GM18507 (cell line): ENCODE results near the gene PYDC1.
"Not testable (repeated sequence)": the region's sequence is repeated elsewhere in the genome, so short reads cannot be mapped to it uniquely, and the experiment has no call there.

Source experiments
- DNase-seq: peaks from one replicate; pipeline ENCODE4 v3.0.0; 2011; ENCODE audit warnings: low read depth; ENCODE audit not compliant: insufficient read length; ENCODE audit errors: extremely low spot score
- FAIRE-seq: peaks from 2 replicates; lab custom pipeline; 2011; peaks lifted over from hg19 to GRCh38; lab: Jason Lieb, UNC

PYDC1 gene

DNA sequence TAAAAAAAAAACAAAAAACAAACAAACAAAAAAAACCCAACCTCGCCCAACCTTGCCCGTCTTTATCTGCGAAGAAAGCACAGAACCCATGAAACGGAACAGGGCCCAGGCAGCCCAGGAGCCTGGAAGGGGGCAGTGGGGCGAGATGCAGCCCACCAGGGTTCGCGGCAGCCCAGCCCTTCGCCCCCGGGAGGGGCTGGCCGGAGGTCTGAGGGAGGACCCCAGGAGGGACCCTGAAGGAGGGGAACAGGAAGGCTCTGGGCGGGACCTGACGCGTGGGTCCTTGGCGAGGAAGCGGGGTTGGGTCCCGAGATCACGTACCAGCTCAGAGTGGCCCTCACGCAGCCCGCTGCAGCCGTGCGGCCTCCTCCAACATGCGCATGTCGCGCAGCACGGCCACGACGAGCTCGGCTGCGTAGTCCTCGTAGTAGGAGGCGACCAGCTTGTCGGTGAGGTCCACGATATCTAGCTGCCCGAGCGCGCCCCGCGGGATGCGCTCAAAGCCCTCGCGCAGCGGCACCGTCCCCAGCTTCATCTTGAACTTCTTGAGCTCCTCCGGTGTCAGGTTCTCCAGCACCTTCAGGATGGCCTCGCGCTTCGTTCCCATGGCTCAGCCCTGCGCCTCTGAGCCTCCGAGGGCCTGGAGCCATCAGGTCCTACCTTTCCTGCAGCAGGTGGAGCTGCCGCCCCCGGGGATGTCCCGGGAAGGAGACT is at the start of gene PYDC1:
PYDC1 (minus strand) TSS at position 714 of the 714 bp plus-strand sequence; CDS start at position 607, 107 bp downstream.
- FAIRE-seq: no peak

DNA sequence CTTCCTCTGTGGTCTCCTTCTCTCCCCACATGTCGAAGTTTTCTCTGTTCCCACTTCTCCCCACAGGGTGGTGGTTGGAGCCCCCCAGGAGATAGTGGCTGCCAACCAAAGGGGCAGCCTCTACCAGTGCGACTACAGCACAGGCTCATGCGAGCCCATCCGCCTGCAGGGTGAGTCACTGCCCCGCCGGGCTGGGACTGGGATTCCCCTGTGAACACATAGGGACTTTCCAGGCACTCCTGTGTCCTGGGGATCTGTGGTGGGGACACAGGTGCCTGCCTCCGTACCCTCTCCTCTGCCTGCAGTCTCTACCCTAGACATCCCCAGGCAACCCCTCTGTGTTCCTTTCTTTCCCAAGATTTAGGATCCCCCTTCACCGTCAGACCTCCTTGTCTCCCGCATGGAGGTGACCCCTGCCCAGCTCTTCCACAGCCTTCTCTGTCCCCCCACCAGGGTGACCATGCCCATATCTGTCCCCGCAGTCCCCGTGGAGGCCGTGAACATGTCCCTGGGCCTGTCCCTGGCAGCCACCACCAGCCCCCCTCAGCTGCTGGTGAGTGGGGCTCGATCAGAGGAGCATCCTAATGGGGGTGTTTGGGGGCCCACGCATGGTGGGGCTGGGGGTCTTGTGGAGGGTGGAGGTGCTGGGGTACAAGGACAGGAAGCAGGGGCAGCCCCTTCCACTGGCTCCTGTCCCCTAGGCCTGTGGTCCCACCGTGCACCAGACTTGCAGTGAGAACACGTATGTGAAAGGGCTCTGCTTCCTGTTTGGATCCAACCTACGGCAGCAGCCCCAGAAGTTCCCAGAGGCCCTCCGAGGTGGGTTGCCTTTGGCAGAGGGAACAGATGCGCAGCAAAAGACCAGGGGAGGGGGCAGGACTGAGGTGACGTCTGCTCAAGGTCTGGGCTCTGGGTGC is 48.7 kb upstream of the PYDC1 start:
- DNase-seq (peak; percentile 56), FAIRE-seq (peak; percentile 86)

More for the DNA sequence above, at the start of gene PYDC1:
- DNase-seq: no peak

DNA sequence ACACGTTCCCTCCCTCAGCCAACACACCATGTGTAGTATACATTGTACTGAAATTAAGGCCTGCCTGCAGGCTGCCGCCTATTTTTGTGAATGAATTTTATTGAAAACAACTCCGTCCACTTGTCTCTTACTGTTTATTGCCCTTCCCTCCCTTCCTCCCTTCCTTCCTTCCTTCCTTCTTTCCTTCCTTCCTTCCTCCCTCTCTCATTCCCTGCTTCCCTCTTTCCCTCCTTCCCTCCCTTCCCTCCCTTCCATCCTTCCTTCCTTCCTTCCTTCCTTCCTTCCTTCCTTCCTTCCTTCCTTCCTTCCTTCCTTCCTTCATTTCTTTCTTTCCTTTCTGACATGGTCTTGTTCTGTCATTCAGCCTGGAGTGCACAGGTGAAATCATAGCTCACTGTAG is 45.1 kb upstream of the PYDC1 start:
- DNase-seq (no peak), FAIRE-seq (no peak)

DNA sequence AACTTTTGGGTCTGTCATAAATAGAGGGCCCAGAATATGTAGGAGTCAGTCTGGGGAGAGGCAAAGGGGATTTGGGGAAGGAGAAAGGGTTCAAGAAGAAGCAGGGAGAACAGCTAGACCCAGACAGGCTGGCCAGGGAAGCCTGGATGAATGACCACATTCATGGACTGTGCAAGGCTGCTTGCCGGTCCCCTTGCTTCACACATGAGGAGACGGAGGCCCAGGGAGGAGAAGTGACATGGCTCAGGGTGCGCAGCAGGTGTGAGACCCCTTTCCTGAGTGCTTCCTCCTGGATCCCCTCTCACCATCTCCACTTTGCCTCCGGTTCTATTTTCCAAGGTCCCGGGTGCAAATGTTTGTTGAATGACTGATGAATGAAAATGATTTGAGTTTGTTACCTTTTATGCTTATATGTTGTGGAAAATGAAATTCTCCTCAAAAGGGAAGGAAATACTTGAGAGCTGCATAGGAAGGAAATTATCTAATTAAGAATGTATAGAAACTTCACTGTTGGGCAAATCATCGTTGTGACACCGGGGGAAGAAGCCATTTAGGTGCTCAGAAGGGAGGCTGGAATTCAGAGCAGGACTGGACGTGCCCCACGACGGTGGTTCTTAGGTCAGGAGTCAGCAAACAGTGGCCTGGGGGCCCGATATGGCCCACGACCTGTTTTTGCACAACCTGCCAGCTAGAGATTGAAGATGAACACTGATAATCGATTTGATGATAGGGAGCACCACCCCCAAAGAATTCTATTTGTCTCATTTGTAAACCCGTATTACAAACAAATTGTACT is 43.4 kb upstream of the PYDC1 start:
- DNase-seq (no peak), FAIRE-seq (no peak)

DNA sequence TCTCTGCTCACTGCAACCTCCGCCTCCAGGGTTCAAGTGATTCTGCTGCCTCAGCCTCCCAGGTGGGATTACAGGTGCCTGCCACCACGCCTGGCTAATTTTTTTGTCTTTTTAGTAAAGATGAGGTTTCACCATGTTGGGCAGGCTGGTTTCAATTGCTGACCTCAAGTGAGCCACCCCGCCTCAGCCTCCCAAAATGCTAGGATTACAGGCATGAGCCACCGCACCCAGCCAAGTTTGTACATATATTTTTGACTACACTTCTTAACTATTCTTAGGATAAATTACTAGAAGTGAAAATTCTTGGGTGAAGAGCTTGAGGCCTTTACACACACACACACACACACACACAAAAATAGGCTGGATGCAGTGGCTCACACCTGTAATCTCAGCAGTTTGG is 41.4 kb upstream of the PYDC1 start:
- FAIRE-seq: no peak

DNA sequence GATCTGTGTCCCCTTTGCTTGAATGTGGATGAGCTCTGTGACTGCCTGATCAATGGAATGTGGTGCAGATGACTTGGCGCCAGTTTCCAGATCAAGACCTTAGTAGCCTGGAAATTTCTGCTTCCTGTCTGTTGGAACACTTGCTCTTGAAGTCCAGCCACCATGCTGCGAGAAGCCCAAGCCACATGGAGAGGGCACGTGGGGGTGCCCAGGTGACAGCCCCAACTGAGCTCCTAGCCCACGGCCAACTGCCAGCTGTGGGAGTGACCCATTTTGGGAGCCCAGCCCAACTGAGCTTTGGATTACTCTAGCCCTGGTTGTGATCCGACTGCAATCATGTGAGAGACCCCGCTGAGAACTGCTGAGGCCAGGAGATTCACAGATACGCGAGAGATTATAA is 39.5 kb upstream of the PYDC1 start:
- DNase-seq: no peak
- FAIRE-seq: no peak

More for the DNA sequence above, 41.4 kb upstream of the PYDC1 start:
- no peak for DNase-seq

DNA sequence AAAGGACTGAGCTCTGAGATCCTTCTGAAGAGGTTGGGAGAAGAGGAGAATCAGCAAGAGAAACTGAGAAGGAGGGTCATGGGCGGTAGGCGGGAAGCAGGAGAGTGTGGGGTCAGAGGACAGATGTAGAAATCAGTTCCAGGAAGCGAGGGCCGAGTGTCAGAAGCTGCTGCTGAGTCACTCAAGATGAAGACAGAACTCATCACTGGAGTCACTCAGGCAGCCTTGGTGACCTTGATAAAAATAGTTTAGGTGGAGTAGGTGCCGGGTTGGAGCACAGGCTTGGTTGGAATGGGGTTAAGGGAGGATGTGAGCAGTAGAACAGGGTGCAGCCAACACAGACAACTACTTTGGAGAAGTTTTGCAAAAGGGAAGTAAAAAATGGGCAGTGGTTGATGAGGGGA is 36.7 kb upstream of the PYDC1 start:
- no peak for DNase-seq
- no peak for FAIRE-seq

DNA sequence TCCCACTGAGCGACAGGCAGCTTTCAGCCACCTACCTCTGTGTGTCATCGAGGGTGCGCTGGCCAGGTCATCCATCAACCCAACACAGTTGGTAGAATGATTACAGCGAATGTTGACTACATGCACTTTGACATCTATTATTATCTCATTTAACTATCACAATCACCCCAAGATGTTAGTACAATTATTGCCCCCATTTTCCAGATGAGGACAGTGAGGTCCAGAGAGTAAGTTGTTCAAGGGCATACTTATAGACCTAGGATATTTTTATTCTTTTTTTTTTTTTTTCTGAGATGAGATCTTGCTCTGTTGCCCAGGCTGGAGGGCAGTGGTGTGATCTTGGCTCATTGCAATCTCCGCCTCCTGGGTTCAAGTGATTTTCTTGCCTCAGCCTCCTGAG is 34.5 kb upstream of the PYDC1 start:
- FAIRE-seq: no peak
- DNase-seq: no peak

DNA sequence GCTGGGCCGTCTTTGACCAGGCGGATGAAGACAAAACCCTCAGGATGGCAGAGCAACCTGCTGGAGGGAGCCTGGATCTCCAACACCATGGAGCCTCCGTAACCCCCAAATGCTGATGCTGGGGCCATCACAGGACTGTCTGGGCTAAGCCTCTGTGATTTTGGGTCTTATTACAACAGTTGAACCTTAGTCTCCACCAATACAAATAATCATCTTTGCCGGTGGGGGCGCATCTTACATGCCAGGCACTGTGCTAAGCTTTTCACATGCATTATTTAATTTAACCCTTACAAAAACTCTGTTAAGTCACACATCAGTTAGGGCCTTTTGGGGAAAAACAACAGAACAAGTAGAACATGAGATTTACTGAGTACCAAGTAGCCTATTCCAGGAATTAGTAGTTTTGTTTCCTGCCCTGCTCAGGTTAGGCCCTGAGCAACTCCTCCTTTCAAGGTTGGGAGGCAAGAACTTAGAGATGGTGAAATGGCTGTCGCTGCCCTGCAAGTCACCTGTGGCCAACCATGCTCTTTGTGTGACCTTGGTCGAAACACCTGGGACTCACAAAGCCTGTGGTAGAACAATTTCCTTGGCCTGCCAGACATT is 33.9 kb upstream of the PYDC1 start:
- DNase-seq (no peak), FAIRE-seq (no peak)

DNA sequence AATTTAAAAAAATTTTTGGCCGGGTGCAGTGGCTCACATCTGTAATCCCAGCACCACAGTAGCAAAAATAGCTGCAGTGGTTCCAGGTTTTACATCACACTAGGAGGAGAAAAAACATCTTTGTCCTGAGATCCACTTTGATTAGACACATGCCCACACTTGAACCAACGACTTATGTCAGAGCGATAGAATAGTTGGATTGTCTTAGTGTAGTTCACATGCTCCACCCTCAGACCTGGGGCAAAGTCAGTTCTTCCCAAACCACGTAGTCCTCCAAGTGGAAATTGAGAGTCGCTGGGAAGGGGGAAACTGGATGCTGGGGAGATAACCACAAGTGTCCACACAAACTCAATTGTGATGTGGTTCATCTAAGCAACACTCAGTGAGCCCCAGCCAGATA is 31.4 kb upstream of the PYDC1 start:
- no peak for DNase-seq
- no peak for FAIRE-seq

DNA sequence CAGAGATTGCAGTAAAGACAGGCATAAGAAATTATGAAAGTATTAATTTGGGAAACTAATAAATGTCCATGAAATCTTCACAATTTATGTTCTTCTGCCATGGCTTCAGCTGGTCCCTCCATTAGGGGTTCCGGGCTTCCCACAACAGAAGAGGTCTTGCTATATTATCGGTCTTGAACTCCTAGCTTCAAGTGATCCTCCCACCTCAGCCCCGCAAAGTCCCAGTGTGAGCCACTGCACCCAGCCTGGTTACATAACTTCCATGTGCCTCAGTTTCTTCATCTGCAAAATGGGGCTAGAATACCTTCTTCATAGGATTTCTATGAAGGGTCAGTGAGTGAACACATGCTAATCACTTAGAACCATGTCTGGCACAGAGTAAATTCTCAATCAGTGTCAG is 29.4 kb upstream of the PYDC1 start:
- DNase-seq: no peak
- FAIRE-seq: no peak

DNA sequence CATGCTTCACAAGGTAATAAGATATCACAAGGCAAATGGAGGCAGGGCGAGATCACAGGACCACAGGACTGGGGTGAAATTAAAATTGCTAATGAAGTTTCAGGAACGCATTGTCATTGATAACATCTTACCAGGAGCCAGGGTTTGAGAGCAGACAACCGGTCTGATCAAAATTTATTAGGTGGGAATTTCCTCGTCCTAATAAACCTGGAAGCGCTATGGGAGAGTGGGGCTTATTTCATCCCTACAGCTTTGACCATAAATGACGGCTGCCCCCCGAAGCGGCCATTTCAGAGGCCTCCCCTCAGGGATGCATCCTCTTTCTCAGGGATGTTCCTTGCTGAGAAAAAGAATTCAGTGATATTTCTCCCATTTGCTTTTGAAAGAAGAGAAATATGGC is 28.7 kb upstream of the PYDC1 start:
- not testable (repeated sequence) for DNase-seq, FAIRE-seq

DNA sequence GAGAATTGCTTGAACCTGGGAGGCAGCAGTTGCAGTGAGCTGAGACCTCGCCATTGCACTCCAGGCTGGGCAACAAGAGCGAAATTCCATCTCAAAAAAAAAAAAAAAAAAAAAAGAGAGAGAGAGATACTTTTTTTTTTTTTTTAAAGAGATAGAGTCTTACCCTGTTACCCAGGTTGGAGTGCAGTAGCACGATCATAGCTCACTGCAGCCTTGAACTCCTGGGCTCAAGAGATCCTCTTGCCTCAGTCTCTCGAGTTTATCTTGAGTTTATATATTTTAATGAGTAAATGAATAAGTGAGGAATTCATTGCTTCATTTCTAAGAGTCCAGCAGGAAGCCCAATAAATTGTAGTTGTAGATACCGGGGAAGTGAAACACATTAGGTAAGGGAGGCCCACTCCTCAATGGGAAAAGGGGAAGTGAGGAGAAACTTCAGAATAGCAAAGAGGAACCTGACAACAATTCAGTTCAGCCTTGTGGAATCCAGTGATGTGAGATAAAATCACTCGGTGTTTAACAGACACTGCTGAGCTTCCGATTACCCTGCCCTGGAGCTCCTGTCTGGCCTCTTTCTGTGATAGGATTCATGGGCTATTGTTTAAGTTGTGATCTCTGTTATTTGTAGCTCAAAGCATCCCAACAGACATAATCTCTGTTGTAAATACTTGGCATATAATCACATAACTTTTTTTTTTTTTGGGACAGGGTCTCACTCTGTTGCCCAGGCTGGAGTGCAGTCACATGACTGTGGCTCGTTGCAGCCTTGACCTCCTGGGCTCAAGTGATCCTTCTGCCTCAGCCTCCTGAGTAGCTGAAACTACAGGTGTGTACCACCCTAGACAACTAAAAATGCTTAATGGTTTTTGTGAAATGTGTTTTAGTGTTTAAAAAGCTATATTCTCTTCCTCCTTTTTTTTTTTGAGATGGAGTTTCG is 27.1 kb upstream of the PYDC1 start:
- DNase-seq (no peak), FAIRE-seq (peak; percentile 9)

DNA sequence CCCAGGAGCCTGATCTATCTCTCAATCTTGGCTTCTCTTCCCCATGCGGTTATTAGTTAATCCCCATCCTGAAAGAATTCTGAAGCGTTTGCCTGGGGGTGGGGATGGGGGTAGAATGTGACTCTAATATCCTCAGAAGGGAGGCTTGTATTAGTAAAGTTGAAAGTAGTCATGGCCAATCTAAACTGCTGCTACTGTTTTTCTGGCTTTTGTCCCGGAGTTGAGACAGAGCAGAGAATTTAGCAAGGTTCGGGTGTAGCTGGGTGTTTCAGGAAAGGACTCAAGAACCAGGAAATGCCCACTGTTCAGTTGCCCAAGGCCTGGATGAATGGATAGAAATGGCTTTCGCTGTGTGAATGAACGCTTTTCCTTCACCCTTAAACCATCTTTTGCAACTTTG is 25.3 kb upstream of the PYDC1 start:
- FAIRE-seq (no peak), DNase-seq (no peak)

DNA sequence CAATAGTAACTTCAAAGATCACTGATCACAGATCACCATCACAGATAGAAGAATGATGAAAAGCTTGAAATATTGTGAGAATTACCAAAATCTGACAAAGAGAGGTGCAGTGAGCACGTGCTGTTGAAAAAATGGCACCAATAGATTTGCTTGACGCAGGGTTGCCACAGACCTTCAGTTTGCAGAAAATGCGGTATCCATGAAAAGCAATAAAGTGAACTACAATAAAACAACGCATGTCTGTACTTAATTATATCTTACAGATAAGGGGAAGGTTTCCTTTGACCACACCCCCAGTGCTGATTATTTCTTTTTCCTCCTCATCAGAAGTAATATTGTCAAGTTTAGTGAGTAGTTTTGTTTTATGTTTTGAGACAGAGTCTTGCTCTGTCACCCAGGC is 21.1 kb upstream of the PYDC1 start:
- FAIRE-seq: no peak
- no peak for DNase-seq

DNA sequence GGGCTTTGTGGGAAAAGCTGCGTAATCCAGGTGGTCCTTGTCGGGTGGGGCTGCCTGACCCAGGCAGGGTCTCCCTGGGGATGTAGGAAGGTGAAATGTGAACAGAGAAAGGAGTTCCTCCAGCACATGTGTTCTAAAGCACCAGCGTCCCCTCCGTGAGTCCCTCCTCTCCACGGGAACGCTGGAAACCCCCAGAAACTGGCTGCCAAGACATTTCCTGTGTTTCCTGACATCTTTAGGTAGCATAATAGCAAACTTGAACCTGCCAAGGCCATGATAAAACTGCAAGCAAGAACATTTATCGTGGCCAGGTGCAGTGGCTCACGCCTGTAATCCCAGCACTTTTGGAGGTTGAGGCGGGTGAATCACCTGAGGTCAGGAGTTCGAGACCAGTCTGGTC is 12.6 kb upstream of the PYDC1 start:
- no peak for DNase-seq
- no peak for FAIRE-seq

DNA sequence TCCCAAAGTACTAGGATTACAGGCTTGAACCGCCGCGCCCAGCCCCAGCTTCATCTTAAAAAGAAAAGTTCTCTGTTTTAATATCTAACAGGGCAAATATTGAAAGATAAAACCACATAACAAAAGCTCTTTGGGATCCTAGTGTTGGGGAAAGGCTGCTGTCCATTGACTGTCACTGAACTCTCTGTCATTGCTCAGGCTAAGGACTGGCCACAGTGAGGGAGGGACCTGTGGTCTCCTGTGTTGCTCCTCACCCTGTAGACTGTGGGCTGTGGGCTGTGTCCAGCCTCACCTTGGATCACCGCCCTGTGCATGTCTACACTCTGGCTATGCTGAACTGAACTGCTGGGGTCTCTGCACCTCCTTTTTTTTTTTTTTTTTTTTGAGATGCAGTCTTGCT is 11.3 kb upstream of the PYDC1 start:
- FAIRE-seq: no peak
- DNase-seq: no peak

DNA sequence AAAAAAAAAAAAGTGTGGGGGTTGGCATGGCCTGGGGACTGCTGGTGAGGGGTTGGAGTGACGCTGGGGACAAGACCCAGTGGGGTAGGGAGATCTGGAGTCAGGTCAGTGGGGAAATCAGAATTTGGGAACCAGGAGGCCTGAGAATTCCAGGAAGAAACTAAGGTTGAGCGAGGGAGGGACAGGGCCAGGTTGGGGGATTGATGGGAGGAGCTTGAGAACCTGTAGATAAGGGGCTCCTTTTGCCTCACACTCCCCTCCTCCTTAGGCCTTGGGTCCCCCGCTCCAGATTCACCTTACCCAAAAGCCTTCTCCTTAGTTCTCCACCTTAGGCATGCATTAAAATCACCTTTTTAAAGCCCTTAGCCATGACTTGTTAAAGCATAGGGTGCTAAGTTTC is 8.3 kb upstream of the PYDC1 start:
- FAIRE-seq: no peak
- no peak for DNase-seq
